G401.6 (cell line): ENCODE results near the gene ROBO2.

Experiments
- FAIRE-seq: peaks from 2 replicates; lab custom pipeline; 2012; peaks lifted over from hg19 to GRCh38; lab: Jason Lieb, UNC

Gene ROBO2

GRCh38 chr3:77262361-77262760 is 222.5 kb downstream of the ROBO2 start:
- no peak for FAIRE-seq

GRCh38 chr3:77267589-77267988 is 227.7 kb downstream of the ROBO2 start:
- no peak for FAIRE-seq

- no peak for FAIRE-seq
Observed at GRCh38 chr3:77271306-77271705, 231.4 kb downstream of the ROBO2 start.

GRCh38 chr3:77271711-77272110 is 231.8 kb downstream of the ROBO2 start:
- no peak for FAIRE-seq

DNA sequence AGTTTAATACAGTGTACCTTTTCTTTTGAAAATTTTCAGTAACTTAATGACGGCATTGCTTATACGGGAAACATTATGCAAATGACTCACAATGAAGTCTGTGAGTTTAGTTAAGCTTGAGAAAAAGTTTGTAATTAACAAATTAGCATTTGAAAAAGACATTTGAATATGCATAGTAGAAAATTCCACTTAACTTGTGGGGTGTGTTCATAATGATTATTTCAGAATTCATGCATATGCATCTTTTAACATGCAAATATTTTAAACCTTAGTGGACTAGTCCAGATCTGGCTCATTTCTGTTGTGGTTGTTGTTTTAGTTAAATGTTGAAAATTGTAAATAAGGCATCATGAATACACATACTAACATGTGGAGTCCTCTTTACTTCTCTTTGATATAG is 239.4 kb downstream of the ROBO2 start:
- FAIRE-seq: no peak

- no peak for FAIRE-seq
Observed at GRCh38 chr3:77281721-77282120, 241.8 kb downstream of the ROBO2 start.

DNA sequence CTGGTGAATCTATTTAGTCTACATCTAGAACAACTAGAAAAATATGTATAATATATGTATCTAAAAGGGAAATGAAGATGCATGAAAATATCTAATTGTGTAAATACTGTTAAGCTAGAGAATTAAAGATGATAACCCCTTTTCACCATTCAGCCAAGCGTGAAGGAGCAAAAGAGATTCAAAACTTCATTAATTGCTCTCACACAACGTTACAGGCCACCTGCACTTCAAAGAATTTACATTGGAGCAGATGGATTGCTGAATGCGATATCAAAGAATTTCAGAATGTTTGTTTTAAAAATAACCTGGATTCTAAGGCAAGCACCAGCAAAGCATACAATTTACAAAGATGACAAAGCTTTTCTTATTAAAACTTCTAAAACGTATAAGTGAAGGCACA is 243.2 kb downstream of the ROBO2 start:
- FAIRE-seq: no peak

DNA sequence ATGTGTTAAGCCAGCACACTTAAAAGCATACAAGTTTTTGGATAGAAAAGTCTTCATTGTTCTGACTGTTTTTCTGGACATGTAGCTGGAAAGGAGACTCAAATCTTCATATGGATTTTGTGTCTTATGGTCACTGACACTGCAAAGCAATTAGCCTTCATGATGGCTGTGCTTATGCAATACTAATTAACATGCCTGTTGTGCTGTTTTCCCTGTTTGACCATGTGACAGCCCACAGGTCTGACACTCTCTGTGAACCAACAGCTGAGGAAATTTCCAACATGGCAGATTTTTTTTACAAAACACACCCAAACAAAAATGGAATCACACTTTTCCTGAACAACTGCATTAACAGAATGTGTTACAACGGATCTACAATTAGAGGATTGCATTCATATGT is 248.4 kb downstream of the ROBO2 start:
- FAIRE-seq: no peak

GRCh38 chr3:77296527-77296926 is 256.6 kb downstream of the ROBO2 start:
- FAIRE-seq: no peak

DNA sequence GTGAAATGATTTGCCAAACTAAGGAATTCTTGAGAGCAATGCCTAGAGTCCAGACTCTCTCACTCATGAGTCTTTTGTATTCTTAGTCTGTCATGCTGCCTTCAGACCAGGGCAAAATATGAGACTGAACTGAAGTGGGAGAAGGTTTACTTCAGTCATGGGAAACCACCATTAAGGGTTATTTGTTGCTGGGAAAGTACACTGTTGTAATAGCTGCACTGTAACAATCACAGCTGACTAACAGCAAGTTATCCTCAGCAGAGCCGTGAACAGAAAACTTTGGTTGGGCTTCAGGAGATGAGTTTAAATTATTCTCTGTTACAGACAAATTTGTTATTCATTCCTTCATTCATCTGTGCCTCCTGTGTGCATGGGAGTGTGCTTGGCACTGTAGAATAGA is 258.5 kb downstream of the ROBO2 start:
- no peak for FAIRE-seq

DNA sequence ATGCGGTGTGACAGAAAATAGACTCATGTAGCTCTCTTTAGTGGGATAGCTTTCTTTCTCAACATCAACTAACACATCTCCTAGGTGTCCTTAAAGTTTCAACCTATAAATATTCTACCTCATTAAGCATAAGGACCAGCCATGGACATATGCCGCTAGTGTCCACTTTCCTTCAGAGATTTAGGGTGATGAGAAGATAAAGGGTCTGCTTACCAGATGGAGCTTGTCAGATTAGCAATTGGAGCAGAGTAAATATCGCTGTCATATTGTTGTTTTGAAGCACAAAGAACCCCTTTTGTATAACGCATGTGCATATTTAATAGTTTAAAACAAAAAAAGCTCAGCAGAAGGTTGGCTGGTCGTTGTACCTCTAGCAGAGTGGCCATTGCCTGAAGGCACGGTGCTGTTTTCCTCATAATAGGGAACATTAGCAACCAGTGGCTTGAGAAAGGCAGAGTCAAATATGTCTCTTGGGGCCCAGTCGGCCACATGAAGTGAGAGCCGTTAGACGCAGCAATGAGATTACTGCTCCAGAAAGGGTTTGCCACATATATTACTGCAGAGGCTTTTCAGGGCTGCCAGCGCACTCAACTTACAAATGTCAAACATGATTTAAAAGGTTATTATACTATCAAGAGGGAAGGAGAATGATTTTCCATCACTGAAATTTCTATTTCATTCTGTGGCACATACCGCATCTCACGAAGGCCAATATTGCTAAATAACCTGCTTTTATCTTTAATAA is 264.2 kb downstream of the ROBO2 start:
- FAIRE-seq: no peak

GRCh38 chr3:77304700-77305021 is 264.8 kb downstream of the ROBO2 start:
- FAIRE-seq: no peak

DNA sequence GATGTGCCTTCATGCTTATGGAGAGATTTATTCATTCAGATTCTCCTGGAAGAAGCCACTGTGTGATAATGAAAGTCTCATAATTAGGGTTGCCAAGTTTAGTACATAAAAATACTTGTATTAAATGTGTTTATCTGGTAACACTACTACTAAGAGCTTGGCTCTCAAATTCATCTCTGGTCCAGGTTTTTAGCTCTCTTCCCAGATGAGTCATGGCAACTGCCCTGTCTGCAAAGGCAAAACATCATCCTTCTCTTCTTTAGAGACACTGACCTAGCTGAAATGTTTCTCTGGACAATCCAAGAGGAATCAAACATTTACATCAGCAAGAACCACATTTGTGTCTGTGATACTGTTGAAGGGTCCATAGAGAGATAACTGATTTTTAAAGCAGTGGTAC is 269.6 kb downstream of the ROBO2 start:
- no peak for FAIRE-seq

DNA sequence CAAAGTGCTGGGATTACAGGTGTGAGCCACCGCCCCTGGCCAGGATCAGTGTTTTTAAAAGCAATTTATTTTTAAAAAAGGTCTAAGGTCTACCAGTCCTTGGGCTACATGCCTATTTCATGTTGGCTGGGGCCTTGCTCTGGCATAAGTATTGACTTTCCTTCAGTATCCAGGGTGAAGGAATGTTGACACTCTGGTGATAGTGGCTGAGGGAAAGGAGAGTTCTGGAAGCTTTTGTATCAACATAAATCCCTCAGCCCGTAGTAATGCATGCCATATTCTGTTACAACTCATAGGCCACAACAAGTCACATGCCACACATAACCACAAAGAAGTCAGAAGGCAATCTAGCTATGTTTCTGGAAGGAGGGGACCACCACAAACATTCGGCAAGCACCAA is 273.9 kb downstream of the ROBO2 start:
- FAIRE-seq: no peak

DNA sequence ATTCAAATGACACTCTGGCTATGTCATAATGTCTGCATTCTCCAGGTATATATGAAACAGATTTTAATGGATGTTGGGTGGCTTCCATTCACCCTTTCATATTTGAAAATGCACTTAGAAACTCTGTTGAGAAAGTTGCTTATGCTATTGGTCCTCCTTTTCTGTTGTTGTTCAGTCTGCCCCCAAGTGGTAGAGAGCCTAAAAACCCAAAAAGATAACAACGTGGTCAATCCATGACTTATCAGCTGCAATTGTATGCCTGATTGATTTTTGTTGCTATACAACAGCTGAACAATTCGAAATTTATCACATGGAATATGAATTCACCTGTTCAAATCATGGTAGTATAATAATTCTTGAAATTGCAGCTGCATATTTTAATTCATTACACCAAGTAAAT is 279.8 kb downstream of the ROBO2 start:
- no peak for FAIRE-seq

DNA sequence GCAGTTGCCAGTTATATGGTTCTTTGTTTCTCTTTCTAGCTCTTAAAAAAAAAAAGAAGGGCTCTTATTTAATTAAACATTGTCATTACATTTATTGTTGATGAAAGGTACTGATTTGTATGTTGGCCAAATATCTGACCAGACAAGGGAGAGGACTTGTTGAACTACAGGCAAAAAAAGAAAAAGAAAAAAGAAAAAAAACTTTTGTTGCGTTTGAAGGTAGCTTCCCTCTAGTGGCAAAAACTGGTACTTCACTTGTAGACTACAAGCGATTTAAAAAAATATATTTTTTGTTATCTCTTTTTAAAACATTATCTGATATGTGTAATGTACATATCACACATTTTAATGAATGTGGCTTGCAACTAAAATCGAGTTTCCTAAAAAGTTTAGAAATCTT is 280.6 kb downstream of the ROBO2 start:
- FAIRE-seq: peak; percentile 86

- FAIRE-seq: no peak
Observed at GRCh38 chr3:77321646-77322045, 281.7 kb downstream of the ROBO2 start.

DNA sequence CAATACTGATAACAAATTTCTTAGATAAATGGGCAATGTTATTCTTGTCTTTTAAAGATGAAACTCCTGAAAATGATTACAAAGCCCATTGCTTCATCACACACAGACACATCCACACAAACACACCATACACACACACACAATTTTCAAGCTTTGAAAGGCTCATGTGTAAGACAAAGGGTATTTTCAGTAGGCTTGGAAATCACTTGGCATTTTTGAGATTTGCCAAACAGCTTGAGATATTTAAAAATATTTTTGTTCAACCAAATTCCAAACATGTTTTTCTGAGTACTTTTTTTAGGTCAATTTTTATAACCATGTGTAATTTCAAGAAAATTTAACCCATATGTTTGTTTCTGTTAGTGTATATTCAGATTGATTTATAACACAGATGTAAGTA is 283.7 kb downstream of the ROBO2 start:
- FAIRE-seq: no peak

DNA sequence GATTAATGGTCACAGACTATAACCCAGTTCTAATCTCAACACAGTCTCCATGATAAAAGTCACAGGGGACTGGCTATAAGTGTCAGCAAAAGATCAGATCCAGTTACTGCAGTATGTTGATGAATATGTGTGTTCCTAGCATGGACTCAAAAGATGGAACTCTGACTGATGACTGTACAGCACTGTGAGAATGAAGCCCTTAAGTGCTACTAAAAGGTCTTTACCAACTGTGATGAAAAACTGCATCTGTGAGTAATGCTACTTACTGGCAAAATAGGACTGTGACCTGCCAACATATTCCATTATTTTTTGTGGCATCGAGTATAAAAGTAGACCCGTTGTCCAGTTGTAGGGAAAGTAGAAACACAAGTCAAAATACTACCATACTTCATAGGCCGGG is 284.2 kb downstream of the ROBO2 start:
- no peak for FAIRE-seq

- no peak for FAIRE-seq
Observed at GRCh38 chr3:77325280-77325679, 285.4 kb downstream of the ROBO2 start.

DNA sequence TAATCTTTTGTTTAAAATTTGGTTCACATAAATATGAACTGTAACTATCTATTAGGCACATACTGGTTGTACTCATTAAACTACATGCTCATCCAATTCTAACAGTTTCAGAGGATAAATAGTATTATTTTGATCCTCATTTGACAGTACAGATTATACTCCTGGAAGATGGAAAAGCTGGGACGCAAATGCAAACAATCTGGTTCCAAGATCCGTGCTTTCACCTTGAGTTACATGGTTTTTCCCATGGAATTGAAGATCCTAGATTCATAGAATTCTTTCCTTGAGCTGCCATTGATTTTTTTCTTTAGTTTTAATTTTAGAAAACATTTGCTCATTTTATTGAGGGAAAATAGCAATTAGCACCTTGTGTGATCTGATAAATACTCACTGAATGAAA is 285.8 kb downstream of the ROBO2 start:
- no peak for FAIRE-seq

- FAIRE-seq: no peak
Observed at GRCh38 chr3:77326586-77326985, 286.7 kb downstream of the ROBO2 start.

- FAIRE-seq: no peak
Observed at GRCh38 chr3:77328690-77329089, 288.8 kb downstream of the ROBO2 start.

DNA sequence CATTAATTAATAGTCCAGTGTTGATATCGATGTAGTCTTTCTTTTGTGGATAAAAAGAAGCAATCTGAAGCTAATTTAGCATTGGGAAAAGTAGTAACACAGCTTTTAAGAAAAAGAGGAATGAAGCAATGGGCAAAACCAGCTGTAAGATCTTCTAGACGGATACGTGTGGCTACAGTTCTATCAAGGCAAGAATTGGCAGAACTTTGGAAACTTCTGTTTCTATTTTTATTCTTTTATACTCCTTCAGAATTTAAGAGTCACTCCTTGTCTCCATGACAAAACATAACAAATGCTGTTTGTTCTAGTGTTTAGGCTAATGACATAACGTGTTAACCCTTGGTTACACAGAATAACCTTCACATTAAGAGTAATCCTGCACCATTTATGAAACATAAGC is 289.2 kb downstream of the ROBO2 start:
- FAIRE-seq: no peak

GRCh38 chr3:77338195-77338594 is 298.3 kb downstream of the ROBO2 start:
- FAIRE-seq: no peak
